Keratinocyte (primary cell): Measurements from ENCODE around the gene SLC25A11. TPM values are rescaled to one million over a fixed set of nuclear protein-coding genes. Genes with fewer than 3 reads are reported as not detected.
"Not testable (repeated sequence)": the region's sequence is repeated elsewhere in the genome, so short reads cannot be mapped to it uniquely, and the experiment has no call there.

Source experiments
- DNase-seq: peaks from one replicate; pipeline ENCODE4 v3.0.0-alpha.2; 2011; ENCODE audit warnings: low read depth, missing footprints, low spot score
- FAIRE-seq: peaks from 2 replicates; lab custom pipeline; 2011; peaks lifted over from hg19 to GRCh38; lab: Jason Lieb, UNC
- H2AFZ ChIP-seq: 2 replicates; pipeline ENCODE4 v1.6.0; 2012; ENCODE audit warnings: low read length, control low read depth, inconsistent platforms; ENCODE audit not compliant: control insufficient read depth
- H3K27ac ChIP-seq: 2 replicates; pipeline ENCODE4 v1.5.1; 2011; ENCODE audit warnings: low read length; ENCODE audit not compliant: control insufficient read depth, insufficient read depth
- H3K27me3 ChIP-seq: 3 replicates; pipeline ENCODE4 v1.6.0; 2011; ENCODE audit warnings: low read length; ENCODE audit not compliant: control insufficient read depth, insufficient read depth; ENCODE audit errors: extremely low read depth
- H3K36me3 ChIP-seq, 2 experiments: 2 replicates in 1 of 2; 3 replicates in 1 of 2; pipeline ENCODE4 v1.5.1; 2011; ENCODE audit warnings: low read length in 2 of 2, mild to moderate bottlenecking in 1 of 2; ENCODE audit not compliant: control insufficient read depth in 2 of 2, insufficient read depth in 2 of 2; ENCODE audit errors: extremely low read depth in 1 of 2
- H3K4me1 ChIP-seq: 3 replicates; pipeline ENCODE4 v1.5.1; 2011; ENCODE audit warnings: low read length; ENCODE audit not compliant: control insufficient read depth, insufficient read depth; ENCODE audit errors: extremely low read depth
- H3K4me2 ChIP-seq: 3 replicates; pipeline ENCODE4 v1.6.0; 2011; ENCODE audit warnings: low read depth, low read length; ENCODE audit not compliant: control insufficient read depth, insufficient read depth; ENCODE audit errors: extremely low read depth
- H3K4me3 ChIP-seq, 3 experiments: fragments of 200-600 bp in 1 of 3; sonication (generic) in 1 of 3; 2 replicates in 2 of 3; 3 replicates in 1 of 3; pipeline ENCODE4 v1.5.1; 2011 to 2016; ENCODE audit warnings: low read length in 3 of 3, mild to moderate bottlenecking in 3 of 3, control low read depth in 2 of 3, inconsistent platforms in 1 of 3, low read depth in 1 of 3, mixed read lengths in 1 of 3, mixed run types in 1 of 3, moderate library complexity in 1 of 3; ENCODE audit not compliant: control insufficient read depth in 2 of 3, insufficient read depth in 2 of 3; ENCODE audit errors: extremely low read depth in 1 of 3
- H3K79me2 ChIP-seq: 2 replicates; pipeline ENCODE4 v1.6.0; 2012; ENCODE audit warnings: low read length; ENCODE audit not compliant: control insufficient read depth, insufficient read depth
- H3K9ac ChIP-seq: 3 replicates; pipeline ENCODE4 v1.6.0; 2011; ENCODE audit warnings: low read length; ENCODE audit not compliant: control insufficient read depth, insufficient read depth; ENCODE audit errors: extremely low read depth
- H3K9me1 ChIP-seq: 3 replicates; pipeline ENCODE4 v1.6.0; 2011; ENCODE audit warnings: low read length; ENCODE audit not compliant: control insufficient read depth, insufficient read depth; ENCODE audit errors: extremely low read depth
- H3K9me3 ChIP-seq: 2 replicates; pipeline ENCODE4 v1.5.1; 2012; ENCODE audit warnings: low read depth, low read length; ENCODE audit not compliant: control insufficient read depth
- H4K20me1 ChIP-seq: 3 replicates; pipeline ENCODE4 v1.6.0; 2011; ENCODE audit warnings: low read length; ENCODE audit not compliant: control insufficient read depth, insufficient read depth; ENCODE audit errors: extremely low read depth
- CTCF ChIP-seq, 3 experiments: IDR thresholded peaks in 1 of 3; conservative IDR thresholded peaks in 1 of 3; optimal IDR thresholded peaks in 1 of 3; 2 replicates in 2 of 3; 3 replicates in 1 of 3; pipeline versions ENCODE3 to v1.5.1; 2011; ENCODE audit warnings: low read length in 3 of 3, mild to moderate bottlenecking in 3 of 3, moderate library complexity in 2 of 3, control low read depth in 1 of 3, inconsistent platforms in 1 of 3; ENCODE audit not compliant: insufficient read depth in 2 of 3; ENCODE audit errors: extremely low read depth in 1 of 3
- EZH2 ChIP-seq: IDR thresholded peaks from one replicate; pipeline ENCODE4 v1.6.1; 2012; ENCODE audit warnings: inconsistent platforms, mild to moderate bottlenecking, low read length, moderate library complexity
- dilution Hi-C: fragments of 300-500 bp; cut with MboI; formaldehyde crosslinking; loops from one replicate; pipeline ENCODE4 v1.7.0; 2020; ENCODE audit warnings: low sequenced_read_pairs; ENCODE audit not compliant: extremely low pct_ligation_motif_present
- polyA plus RNA-seq, 5 experiments: library from polyadenylated mRNA; depleted of rRNA in 3 of 5; stranded (reverse) in 3 of 5; stranded (forward) in 1 of 5; unstranded in 1 of 5; fragments of >200 nt; gene quantifications; 1 replicate in 1 of 5; 2 replicates in 3 of 5; 3 replicates in 1 of 5; pipeline versions ENCODE4 v1.2.1 to v1.2.3, GENCODE V29; 2011 to 2012; ENCODE audit warnings: missing spikeins in 2 of 5, low read depth in 1 of 5, low replicate concordance in 1 of 5

The SLC25A11 gene
- polyA plus RNA-seq, 1 donor (not counting 4 experiments of a cell fraction or from before 2014, with no cell fraction given), result 33.8 TPM

GRCh38 chr17:4908711-4909496, 30.9 kb downstream of the SLC25A11 start:
- peak overlapping the region; percentile 93 for H3K4me2 ChIP-seq
- H4K20me1 ChIP-seq, result no peaks in the 10 kb centered on the region
- H3K9ac ChIP-seq, result peak overlapping the region; percentile 83
- peak overlapping the region in 1 of 3 experiments; percentile 61 for H3K4me3 ChIP-seq
- dilution Hi-C loops, result no loop called here
- FAIRE-seq (peak; percentile 55), DNase-seq (peak; percentile 85)
- H2AFZ ChIP-seq, result peak overlapping the region; percentile 78
- no peaks in the 10 kb centered on the region for H3K79me2 ChIP-seq
- peaks cover 22% of the 10 kb centered on the region for H3K4me1 ChIP-seq
- H3K27ac ChIP-seq, result peak overlapping the region; percentile 97
- TF ChIP-seq EZH2 (no peak), CTCF (optimal IDR thresholded peaks at IDR 0.05 in 1 of 3, IDR thresholded peaks at IDR 0.05 in 1 of 3, conservative IDR thresholded peaks at IDR 0.05 in 1 of 3; ENCODE audit: extremely low read depth in 1 of 3, insufficient read depth in 2 of 3, low read length in 3 of 3) (peak; percentile 75 to 82 (median 75))
- no peaks in the 10 kb centered on the region for H3K9me1 ChIP-seq
- H3K36me3 ChIP-seq, result no peaks in the 10 kb centered on the region
- H3K9me3 ChIP-seq, result no peaks in the 10 kb centered on the region
- no peaks in the 10 kb centered on the region for H3K27me3 ChIP-seq

- Histone ChIP-seq H3K9me1 (no peaks in the 10 kb centered on the region), H3K36me3 (no peaks in the 10 kb centered on the region), H3K9ac (peak overlapping the region; percentile 83), H3K4me2 (peak overlapping the region; percentile 93), H3K4me1 (peaks cover 26% of the 10 kb centered on the region), H3K79me2 (no peaks in the 10 kb centered on the region), H4K20me1 (peaks cover 2% of the 10 kb centered on the region), H2AFZ (peak overlapping the region; percentile 78), H3K9me3 (no peaks in the 10 kb centered on the region), H3K27me3 (no peaks in the 10 kb centered on the region), H3K27ac (peak overlapping the region; percentile 97), H3K4me3 (peak overlapping the region in 1 of 3 experiments; percentile 4)
- no peak for TF ChIP-seq CTCF (optimal IDR thresholded peaks at IDR 0.05 in 1 of 3, IDR thresholded peaks at IDR 0.05 in 1 of 3, conservative IDR thresholded peaks at IDR 0.05 in 1 of 3; ENCODE audit: extremely low read depth in 1 of 3, insufficient read depth in 2 of 3, low read length in 3 of 3)
- no peak for TF ChIP-seq EZH2
- DNase-seq (peak; percentile 58), FAIRE-seq (peak; percentile 85)
- dilution Hi-C loops, result no loop called here
These were observed 31.5 kb downstream of the SLC25A11 start for GRCh38 chr17:4908301-4908700.

DNA sequence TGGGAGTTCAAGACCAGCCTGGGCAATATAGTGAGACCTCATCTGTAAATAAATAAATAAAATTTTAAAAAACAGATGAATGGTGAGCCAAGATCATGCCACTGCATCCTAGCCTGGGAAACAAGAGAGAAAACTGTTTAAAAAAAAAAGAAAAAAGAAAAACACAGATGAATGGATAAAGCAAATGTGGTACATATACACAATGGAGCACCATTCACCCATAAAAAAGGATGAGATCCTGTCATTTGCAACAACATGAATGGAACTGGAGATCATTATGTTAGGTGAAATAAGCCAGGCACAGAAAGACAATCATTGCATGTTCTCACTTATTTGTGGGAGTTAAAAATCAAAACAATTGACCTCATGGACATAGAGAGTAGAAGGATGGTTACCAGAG, 33.2 kb downstream of the SLC25A11 start:
- H3K9me3 ChIP-seq, H2AFZ ChIP-seq, H3K36me3 ChIP-seq, H4K20me1 ChIP-seq, H3K9ac ChIP-seq, H3K79me2 ChIP-seq, H3K4me2 ChIP-seq, H3K4me3 ChIP-seq, dilution Hi-C loops, FAIRE-seq, DNase-seq, H3K9me1 ChIP-seq, H3K27me3 ChIP-seq, H3K27ac ChIP-seq: not testable (repeated sequence)
- peaks cover 32% of the 10 kb centered on the region for H3K4me1 ChIP-seq
